Measurements from ENCODE around the gene AK5.

Gene AK5

GRCh38 chr1:77395051-77395450 is 113.2 kb downstream of the AK5 start:
- Histone ChIP-seq H3K4me3 (ENCODE audit: low read length in 2 of 2) (no peak overlapping the region), H2BK5ac (ENCODE audit: low read length) (no peak overlapping the region), H3K4me2 (ENCODE audit: insufficient read depth, low read length, poor library complexity, severe bottlenecking) (no peak overlapping the region), H3K4ac (ENCODE audit: low read length) (no peak overlapping the region), H2BK12ac (ENCODE audit: low read length) (no peak overlapping the region), H3K9me3 (replicated peaks in 1 of 2; ENCODE audit: control insufficient read depth in 2 of 2, insufficient read depth in 1 of 2, low read depth in 1 of 2, low read length in 2 of 2) (no peaks in the 10 kb centered on the region), H2BK120ac (ENCODE audit: low read depth, low read length) (no peak overlapping the region), H2BK15ac (ENCODE audit: low read length) (no peak overlapping the region), H3K4me1 (ENCODE audit: control insufficient read depth in 2 of 2, insufficient read depth in 1 of 2, low read depth in 1 of 2, low read length in 2 of 2) (peaks cover 5 to 7% of the 10 kb centered on the region in 2 donors), H4K91ac (ENCODE audit: low read depth, low read length, poor library complexity) (no peak overlapping the region), H3K79me1 (ENCODE audit: low read depth, low read length) (no peaks in the 10 kb centered on the region), H3K36me3 (replicated peaks in 1 of 2; ENCODE audit: control insufficient read depth in 2 of 2, insufficient read depth in 2 of 2, low read length in 2 of 2) (no peaks in the 10 kb centered on the region), H2AK5ac (ENCODE audit: low read depth, low read length) (no peak overlapping the region), H2AFZ (ENCODE audit: low read length) (no peak overlapping the region), H3K23ac (ENCODE audit: low read depth, low read length, poor library complexity) (no peak overlapping the region), H3K27me3 (ENCODE audit: control insufficient read depth in 3 of 3, insufficient read depth in 3 of 3, low read depth in 1 of 3, low read length in 3 of 3) (no peaks in the 10 kb centered on the region), H3K18ac (ENCODE audit: low read length) (no peak overlapping the region), H3K14ac (ENCODE audit: low read length) (no peak overlapping the region), H3K9ac (ENCODE audit: low read depth, low read length, poor library complexity) (no peak overlapping the region), H3K27ac (replicated peaks; ENCODE audit: low read length) (no peak overlapping the region), H4K8ac (ENCODE audit: low read depth, low read length) (no peak overlapping the region)
- no peak for DNase-seq (ENCODE audit: low spot score)

- H2BK12ac ChIP-seq (ENCODE audit: low read length) = no peak overlapping the region
- H3K27ac ChIP-seq (replicated peaks; ENCODE audit: low read length) = no peak overlapping the region
- H2BK15ac ChIP-seq (ENCODE audit: low read length) = no peak overlapping the region
- no peaks in the 10 kb centered on the region for H3K36me3 ChIP-seq (replicated peaks in 1 of 2; ENCODE audit: control insufficient read depth in 2 of 2, insufficient read depth in 2 of 2, low read length in 2 of 2)
- H3K23ac ChIP-seq (ENCODE audit: low read depth, low read length, poor library complexity) = no peak overlapping the region
- no peak overlapping the region for H2BK5ac ChIP-seq (ENCODE audit: low read length)
- H4K91ac ChIP-seq (ENCODE audit: low read depth, low read length, poor library complexity) = no peak overlapping the region
- H2AK5ac ChIP-seq (ENCODE audit: low read depth, low read length) = no peak overlapping the region
- H3K79me1 ChIP-seq (ENCODE audit: low read depth, low read length) = no peaks in the 10 kb centered on the region
- no peak overlapping the region for H3K4me3 ChIP-seq (ENCODE audit: low read length in 2 of 2)
- WGBS, 2 donors (ENCODE audit: extremely low coverage in 2 of 2, insufficient read length in 2 of 2, insufficient replicate concordance in 1 of 2) = no CpG with 5 or more reads among the region's 3 CpGs
- DNase-seq (ENCODE audit: low spot score) = no peak
- peaks cover 5 to 8% of the 10 kb centered on the region in 2 donors for H3K4me1 ChIP-seq (ENCODE audit: control insufficient read depth in 2 of 2, insufficient read depth in 1 of 2, low read depth in 1 of 2, low read length in 2 of 2)
- no peak overlapping the region for H4K8ac ChIP-seq (ENCODE audit: low read depth, low read length)
- no peak overlapping the region for H3K14ac ChIP-seq (ENCODE audit: low read length)
- H2BK120ac ChIP-seq (ENCODE audit: low read depth, low read length) = no peak overlapping the region
- H3K9ac ChIP-seq (ENCODE audit: low read depth, low read length, poor library complexity) = no peak overlapping the region
- H3K4ac ChIP-seq (ENCODE audit: low read length) = no peak overlapping the region
- H2AFZ ChIP-seq (ENCODE audit: low read length) = no peak overlapping the region
- no peak overlapping the region for H3K18ac ChIP-seq (ENCODE audit: low read length)
- H3K27me3 ChIP-seq (ENCODE audit: control insufficient read depth in 3 of 3, insufficient read depth in 3 of 3, low read depth in 1 of 3, low read length in 3 of 3) = no peaks in the 10 kb centered on the region
- H3K9me3 ChIP-seq (replicated peaks in 1 of 2; ENCODE audit: control insufficient read depth in 2 of 2, insufficient read depth in 1 of 2, low read depth in 1 of 2, low read length in 2 of 2) = no peaks in the 10 kb centered on the region
- H3K4me2 ChIP-seq (ENCODE audit: insufficient read depth, low read length, poor library complexity, severe bottlenecking) = no peak overlapping the region
Measured at GRCh38 chr1:77398152-77398551, 116.3 kb downstream of the AK5 start.

- no peak overlapping the region for H2AK5ac ChIP-seq (ENCODE audit: low read depth, low read length)
Measured at GRCh38 chr1:77399250-77400086, 117.6 kb downstream of the AK5 start.

GRCh38 chr1:77400781-77401180 is 119.0 kb downstream of the AK5 start:
- Histone ChIP-seq H3K14ac (ENCODE audit: low read length) (no peak overlapping the region), H3K27ac (replicated peaks; ENCODE audit: low read length) (no peak overlapping the region), H3K4ac (ENCODE audit: low read length) (no peak overlapping the region), H3K4me1 (ENCODE audit: control insufficient read depth in 2 of 2, insufficient read depth in 1 of 2, low read depth in 1 of 2, low read length in 2 of 2) (peaks cover 5 to 8% of the 10 kb centered on the region in 2 donors), H3K79me1 (ENCODE audit: low read depth, low read length) (no peaks in the 10 kb centered on the region), H3K9ac (ENCODE audit: low read depth, low read length, poor library complexity) (no peak overlapping the region), H3K36me3 (replicated peaks in 1 of 2; ENCODE audit: control insufficient read depth in 2 of 2, insufficient read depth in 2 of 2, low read length in 2 of 2) (no peaks in the 10 kb centered on the region), H2BK12ac (ENCODE audit: low read length) (no peak overlapping the region), H3K18ac (ENCODE audit: low read length) (no peak overlapping the region), H2BK5ac (ENCODE audit: low read length) (no peak overlapping the region), H3K23ac (ENCODE audit: low read depth, low read length, poor library complexity) (no peak overlapping the region), H3K9me3 (replicated peaks in 1 of 2; ENCODE audit: control insufficient read depth in 2 of 2, insufficient read depth in 1 of 2, low read depth in 1 of 2, low read length in 2 of 2) (no peaks in the 10 kb centered on the region), H2BK15ac (ENCODE audit: low read length) (no peak overlapping the region), H3K4me2 (ENCODE audit: insufficient read depth, low read length, poor library complexity, severe bottlenecking) (no peak overlapping the region), H2BK120ac (ENCODE audit: low read depth, low read length) (no peak overlapping the region), H4K8ac (ENCODE audit: low read depth, low read length) (no peak overlapping the region), H2AFZ (ENCODE audit: low read length) (no peak overlapping the region), H4K91ac (ENCODE audit: low read depth, low read length, poor library complexity) (no peak overlapping the region), H3K27me3 (ENCODE audit: control insufficient read depth in 3 of 3, insufficient read depth in 3 of 3, low read depth in 1 of 3, low read length in 3 of 3) (no peaks in the 10 kb centered on the region), H3K4me3 (ENCODE audit: low read length in 2 of 2) (no peak overlapping the region), H2AK5ac (ENCODE audit: low read depth, low read length) (no peak overlapping the region)
- no peak for DNase-seq (ENCODE audit: low spot score)
- WGBS, 2 donors (ENCODE audit: extremely low coverage in 2 of 2, insufficient read length in 2 of 2, insufficient replicate concordance in 1 of 2) = no CpG with 5 or more reads among the region's 2 CpGs

More at GRCh38 chr1:77399250-77400086, 117.6 kb downstream of the AK5 start:
- Histone ChIP-seq H3K4ac (ENCODE audit: low read length) (no peak overlapping the region), H3K4me3 (ENCODE audit: low read length in 2 of 2) (no peak overlapping the region), H3K14ac (ENCODE audit: low read length) (no peak overlapping the region), H3K27me3 (ENCODE audit: control insufficient read depth in 3 of 3, insufficient read depth in 3 of 3, low read depth in 1 of 3, low read length in 3 of 3) (no peaks in the 10 kb centered on the region), H3K36me3 (replicated peaks in 1 of 2; ENCODE audit: control insufficient read depth in 2 of 2, insufficient read depth in 2 of 2, low read length in 2 of 2) (no peaks in the 10 kb centered on the region), H3K4me2 (ENCODE audit: insufficient read depth, low read length, poor library complexity, severe bottlenecking) (no peak overlapping the region), H3K4me1 (ENCODE audit: control insufficient read depth in 2 of 2, insufficient read depth in 1 of 2, low read depth in 1 of 2, low read length in 2 of 2) (peaks cover 5 to 8% of the 10 kb centered on the region in 2 donors), H2AFZ (ENCODE audit: low read length) (peak overlapping the region; percentile 74), H3K9me3 (replicated peaks in 1 of 2; ENCODE audit: control insufficient read depth in 2 of 2, insufficient read depth in 1 of 2, low read depth in 1 of 2, low read length in 2 of 2) (no peaks in the 10 kb centered on the region), H3K23ac (ENCODE audit: low read depth, low read length, poor library complexity) (no peak overlapping the region), H3K18ac (ENCODE audit: low read length) (peak overlapping the region; percentile 69), H4K8ac (ENCODE audit: low read depth, low read length) (no peak overlapping the region), H4K91ac (ENCODE audit: low read depth, low read length, poor library complexity) (no peak overlapping the region), H2BK15ac (ENCODE audit: low read length) (no peak overlapping the region), H2BK120ac (ENCODE audit: low read depth, low read length) (no peak overlapping the region), H2BK12ac (ENCODE audit: low read length) (no peak overlapping the region), H3K27ac (replicated peaks; ENCODE audit: low read length) (peak overlapping the region; percentile 19), H3K9ac (ENCODE audit: low read depth, low read length, poor library complexity) (no peak overlapping the region), H3K79me1 (ENCODE audit: low read depth, low read length) (no peaks in the 10 kb centered on the region), H2BK5ac (ENCODE audit: low read length) (no peak overlapping the region)
- no CpG with 5 or more reads among the region's 6 CpGs for WGBS, 2 donors (ENCODE audit: extremely low coverage in 2 of 2, insufficient read length in 2 of 2, insufficient replicate concordance in 1 of 2)
- DNase-seq (ENCODE audit: low spot score) = peak; percentile 69
